Measurements from ENCODE around the gene GLT1D1.

- TF ChIP-seq CTCF (IDR thresholded peaks at IDR 0.05) (no peak), POLR2AphosphoS5 (IDR thresholded peaks at IDR 0.05) (no peak)
Observed at GRCh38 chr12:129016159-129016558, 162.9 kb downstream of the GLT1D1 start.

Measured in upper lobe of left lung (tissue), 4 donors.